Uterus (tissue), 2 donors: ENCODE results near the gene KIF2A.

Source experiments
- POLR2A ChIP-seq, 2 donors: fragments of 450-650 bp; IDR thresholded peaks; one replicate each; pipeline ENCODE4 v1.6.1; 2016; ENCODE audit warnings: antibody characterized with exemption in 2 of 2, mild to moderate bottlenecking in 1 of 2, moderate library complexity in 1 of 2
- TF ChIP-seq, protein P1 (sequence below), 4 experiments: fragments of 200-600 bp in 2 of 4; fragments of 450-650 bp in 2 of 4; sonication (generic) in 2 of 4; IDR thresholded peaks; one replicate each; pipeline ENCODE4 v1.5.1; 2016 to 2019; ENCODE audit warnings: antibody characterized with exemption in 4 of 4, mild to moderate bottlenecking in 2 of 4, moderate library complexity in 1 of 4

- TF ChIP-seq, protein P1, sequence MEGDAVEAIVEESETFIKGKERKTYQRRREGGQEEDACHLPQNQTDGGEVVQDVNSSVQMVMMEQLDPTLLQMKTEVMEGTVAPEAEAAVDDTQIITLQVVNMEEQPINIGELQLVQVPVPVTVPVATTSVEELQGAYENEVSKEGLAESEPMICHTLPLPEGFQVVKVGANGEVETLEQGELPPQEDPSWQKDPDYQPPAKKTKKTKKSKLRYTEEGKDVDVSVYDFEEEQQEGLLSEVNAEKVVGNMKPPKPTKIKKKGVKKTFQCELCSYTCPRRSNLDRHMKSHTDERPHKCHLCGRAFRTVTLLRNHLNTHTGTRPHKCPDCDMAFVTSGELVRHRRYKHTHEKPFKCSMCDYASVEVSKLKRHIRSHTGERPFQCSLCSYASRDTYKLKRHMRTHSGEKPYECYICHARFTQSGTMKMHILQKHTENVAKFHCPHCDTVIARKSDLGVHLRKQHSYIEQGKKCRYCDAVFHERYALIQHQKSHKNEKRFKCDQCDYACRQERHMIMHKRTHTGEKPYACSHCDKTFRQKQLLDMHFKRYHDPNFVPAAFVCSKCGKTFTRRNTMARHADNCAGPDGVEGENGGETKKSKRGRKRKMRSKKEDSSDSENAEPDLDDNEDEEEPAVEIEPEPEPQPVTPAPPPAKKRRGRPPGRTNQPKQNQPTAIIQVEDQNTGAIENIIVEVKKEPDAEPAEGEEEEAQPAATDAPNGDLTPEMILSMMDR (IDR thresholded peaks at IDR 0.05) = no peak
- TF ChIP-seq POLR2A (IDR thresholded peaks at IDR 0.05) = no peak
These were observed 23.0 kb upstream of the KIF2A start for GRCh38 chr5:62283005-62283404.
